H1 (cell line): ENCODE measurements around the gene TAF4. TPM values are rescaled to one million over a fixed set of nuclear protein-coding genes. Genes with fewer than 3 reads are reported as not detected.

Experiments
- CTCF ChIA-PET: fragments of 300-600 bp; sonication (Branson Sonifier 250); formaldehyde crosslinking; loops from one replicate; lab custom pipeline; 2021; ENCODE audit not compliant: partially characterized antibody; lab: Charles Lee
- POLR2A ChIA-PET: fragments of 300-600 bp; sonication (Branson Sonifier 250); formaldehyde crosslinking; loops from one replicate; lab custom pipeline; 2021; ENCODE audit warnings: inconsistent platforms; ENCODE audit not compliant: partially characterized antibody; lab: Charles Lee
- DNase-seq, 2 experiments: peaks; one replicate each; pipeline versions ENCODE4 v3.0.0 to v3.0.0-alpha.2; 2010 to 2022; ENCODE audit warnings: low spot score in 2 of 2, low read depth in 1 of 2, mixed read lengths in 1 of 2
- FAIRE-seq: peaks from 2 replicates; lab custom pipeline; 2011; peaks lifted over from hg19 to GRCh38; lab: Jason Lieb, UNC
- H2AFZ ChIP-seq: 2 replicates; pipeline ENCODE4 v1.8.1; 2012; ENCODE audit warnings: low read length, inconsistent platforms
- H2AK5ac ChIP-seq: 2 replicates; pipeline ENCODE4 v1.6.1; 2013; ENCODE audit warnings: low read depth, low read length
- H2BK120ac ChIP-seq: replicated peaks from 2 replicates; pipeline ENCODE3; 2013; ENCODE audit warnings: low read depth, low read length, inconsistent platforms
- H2BK12ac ChIP-seq: 2 replicates; pipeline ENCODE4 v1.6.1; 2013; ENCODE audit warnings: low read depth, low read length
- H2BK15ac ChIP-seq: 2 replicates; pipeline ENCODE4 v1.6.1; 2013; ENCODE audit warnings: low read length
- H2BK20ac ChIP-seq: 2 replicates; pipeline ENCODE4 v1.6.1; 2013; ENCODE audit warnings: low read length
- H2BK5ac ChIP-seq: 2 replicates; pipeline ENCODE4 v1.6.1; 2013; ENCODE audit warnings: low read depth, low read length
- H3K14ac ChIP-seq: 2 replicates; pipeline ENCODE4 v1.6.1; 2013; ENCODE audit warnings: inconsistent platforms; ENCODE audit not compliant: insufficient read length
- H3K18ac ChIP-seq: 2 replicates; pipeline ENCODE4 v1.6.1; 2013; ENCODE audit warnings: low read length; ENCODE audit errors: extremely low read depth
- H3K23ac ChIP-seq: 2 replicates; pipeline ENCODE4 v1.6.1; 2013; ENCODE audit warnings: inconsistent platforms; ENCODE audit not compliant: insufficient read length
- H3K23me2 ChIP-seq: 2 replicates; pipeline ENCODE4 v1.6.1; 2013; ENCODE audit warnings: low read depth, low read length
- H3K27ac ChIP-seq: 2 replicates; pipeline ENCODE4 v1.6.1; 2011; ENCODE audit warnings: low read depth, low read length, inconsistent platforms
- H3K27me3 ChIP-seq, 4 experiments: replicated peaks in 1 of 4; 1 replicate in 1 of 4; 2 replicates in 3 of 4; pipeline versions ENCODE4 v1.6.1 to v1.8.1; 2011 to 2013; ENCODE audit warnings: low read length in 3 of 4, mild to moderate bottlenecking in 3 of 4, inconsistent platforms in 2 of 4, mixed read lengths in 2 of 4, moderate library complexity in 1 of 4; ENCODE audit not compliant: control insufficient read depth in 3 of 4, insufficient read depth in 3 of 4; ENCODE audit errors: extremely low read depth in 1 of 4
- H3K36me3 ChIP-seq, 4 experiments: 2 replicates each; pipeline versions ENCODE4 v1.6.1 to v1.8.1; 2011 to 2013; ENCODE audit warnings: mild to moderate bottlenecking in 4 of 4, low read length in 3 of 4, moderate library complexity in 2 of 4, control low read depth in 1 of 4, inconsistent platforms in 1 of 4; ENCODE audit not compliant: insufficient read depth in 4 of 4, control insufficient read depth in 2 of 4
- H3K4ac ChIP-seq: replicated peaks from 2 replicates; pipeline ENCODE3; 2013; ENCODE audit warnings: low read length, low read depth, mixed read lengths, inconsistent platforms; ENCODE audit not compliant: insufficient read length
- H3K4me1 ChIP-seq, 4 experiments: replicated peaks in 1 of 4; 1 replicate in 1 of 4; 2 replicates in 3 of 4; pipeline versions ENCODE4 v1.6.1 to v1.8.1; 2011 to 2013; ENCODE audit warnings: low read length in 3 of 4, inconsistent platforms in 2 of 4, mixed read lengths in 1 of 4; ENCODE audit not compliant: insufficient read depth in 4 of 4, control insufficient read depth in 3 of 4
- H3K4me2 ChIP-seq, 2 experiments: 2 replicates each; pipeline versions ENCODE4 v1.6.1 to v1.8.1; 2011 to 2013; ENCODE audit warnings: low read depth in 2 of 2, low read length in 2 of 2, control low read depth in 1 of 2, inconsistent platforms in 1 of 2, mild to moderate bottlenecking in 1 of 2; ENCODE audit not compliant: insufficient read depth in 1 of 2
- H3K4me3 ChIP-seq, 4 experiments: fragments of 200-600, 300-600 bp in 1 of 4; sonication (generic), shearing (Covaris generic), sonication (Bioruptor Twin) in 1 of 4; 2 replicates each; pipeline versions ENCODE4 v1.5.1 to v1.8.1; 2011 to 2016; ENCODE audit warnings: low read length in 4 of 4, low read depth in 3 of 4, control low read depth in 2 of 4, inconsistent platforms in 2 of 4, mild to moderate bottlenecking in 2 of 4, mixed read lengths in 1 of 4, moderate library complexity in 1 of 4; ENCODE audit not compliant: insufficient read depth in 2 of 4; ENCODE audit errors: extremely low read depth in 1 of 4
- H3K56ac ChIP-seq: replicated peaks from 2 replicates; pipeline ENCODE3; 2013; ENCODE audit warnings: low read depth, mild to moderate bottlenecking, mixed read lengths, low read length, inconsistent platforms; ENCODE audit not compliant: insufficient read length
- H3K79me1 ChIP-seq: 2 replicates; pipeline ENCODE4 v1.6.1; 2013; ENCODE audit warnings: low read depth, low read length, control low read depth
- H3K79me2 ChIP-seq, 2 experiments: 2 replicates each; pipeline versions ENCODE4 v1.6.1 to v1.8.1; 2012 to 2013; ENCODE audit warnings: low read length in 2 of 2, mild to moderate bottlenecking in 2 of 2, inconsistent platforms in 1 of 2; ENCODE audit not compliant: insufficient read depth in 2 of 2, control insufficient read depth in 1 of 2
- H3K9ac ChIP-seq, 4 experiments: replicated peaks in 1 of 4; 1 replicate in 1 of 4; 2 replicates in 3 of 4; pipeline versions ENCODE4 v1.6.1 to v1.8.1; 2011 to 2013; ENCODE audit warnings: low read depth in 3 of 4, low read length in 3 of 4, control low read depth in 2 of 4, mild to moderate bottlenecking in 2 of 4, moderate library complexity in 2 of 4, inconsistent platforms in 1 of 4; ENCODE audit errors: extremely low read depth in 1 of 4
- H3K9me3 ChIP-seq, 2 experiments: 2 replicates each; pipeline versions ENCODE4 v1.6.1 to v1.8.1; 2012 to 2013; ENCODE audit warnings: mild to moderate bottlenecking in 2 of 2, moderate library complexity in 2 of 2, control low read depth in 1 of 2, inconsistent platforms in 1 of 2, low read depth in 1 of 2, low read length in 1 of 2, mixed read lengths in 1 of 2; ENCODE audit not compliant: insufficient read depth in 2 of 2
- H4K20me1 ChIP-seq, 2 experiments: replicated peaks in 1 of 2; 2 replicates each; pipeline versions ENCODE3 to v1.8.1; 2011 to 2013; ENCODE audit warnings: inconsistent platforms in 2 of 2, low read length in 2 of 2, mild to moderate bottlenecking in 1 of 2; ENCODE audit not compliant: insufficient read depth in 2 of 2, control insufficient read depth in 1 of 2
- H4K5ac ChIP-seq: 2 replicates; pipeline ENCODE4 v1.6.1; 2013; ENCODE audit warnings: low read length, low read depth, mixed read lengths, inconsistent platforms; ENCODE audit not compliant: insufficient read length
- H4K8ac ChIP-seq: 2 replicates; pipeline ENCODE4 v1.8.0; 2013; ENCODE audit warnings: mild to moderate bottlenecking, moderate library complexity, low read length, inconsistent platforms; ENCODE audit not compliant: insufficient read depth; ENCODE audit errors: extremely low read depth
- H4K91ac ChIP-seq: replicated peaks from 2 replicates; pipeline ENCODE3; 2013; ENCODE audit warnings: low read length, mixed read lengths, inconsistent platforms; ENCODE audit not compliant: insufficient read length
- TBP ChIP-seq: IDR thresholded peaks from 2 replicates; pipeline ENCODE4 v1.6.1; 2011; ENCODE audit warnings: low read depth, low read length, improper control_type of control experiment
- WGBS, 2 experiments: shearing (Covaris generic) in 1 of 2; methylation state at CpG; one replicate each; pipeline versions ENCODE4 v1.1.6 to v1.1.7; 2013 to 2015; ENCODE audit warnings: low lambda C conversion rate in 2 of 2, mixed read lengths in 2 of 2, inconsistent platforms in 1 of 2, low coverage in 1 of 2, missing lambda C conversion rate in 1 of 2; ENCODE audit not compliant: insufficient replicate concordance in 2 of 2, insufficient coverage in 1 of 2, insufficient read length in 1 of 2; ENCODE audit errors: extremely low coverage in 1 of 2, missing lambda C conversion rate in 1 of 2; 5-methylcytosine and 5-hydroxymethylcytosine counted together
- polyA plus RNA-seq, 7 experiments: library from polyadenylated mRNA; depleted of rRNA in 3 of 7; stranded (reverse) in 5 of 7; unstranded in 2 of 7; fragments of >200 nt in 5 of 7; fragments of 200-250 nt in 2 of 7; gene quantifications; 1 replicate in 5 of 7; 2 replicates in 1 of 7; 4 replicates in 1 of 7; pipeline versions ENCODE4 v1.2.1 to v1.2.3, GENCODE V29; 2011 to 2013; ENCODE audit warnings: missing spikeins in 2 of 7, mixed read lengths in 2 of 7
- total RNA-seq: library from RNA; stranded (reverse); fragmentation: NEBNext Ultra II Directional; extraction: Animal tissue kit (Norgen Biotek cat#: 25700); gene quantifications from 2 replicates; pipeline ENCODE4 v1.2.1, GENCODE V29; 2021

Gene TAF4
- total and polyA plus RNA-seq, 2 of the 8 experiments (the other 6 are each of a cell fraction or from before 2014, with no cell fraction given), result 16.0 to 30.1 TPM

DNA sequence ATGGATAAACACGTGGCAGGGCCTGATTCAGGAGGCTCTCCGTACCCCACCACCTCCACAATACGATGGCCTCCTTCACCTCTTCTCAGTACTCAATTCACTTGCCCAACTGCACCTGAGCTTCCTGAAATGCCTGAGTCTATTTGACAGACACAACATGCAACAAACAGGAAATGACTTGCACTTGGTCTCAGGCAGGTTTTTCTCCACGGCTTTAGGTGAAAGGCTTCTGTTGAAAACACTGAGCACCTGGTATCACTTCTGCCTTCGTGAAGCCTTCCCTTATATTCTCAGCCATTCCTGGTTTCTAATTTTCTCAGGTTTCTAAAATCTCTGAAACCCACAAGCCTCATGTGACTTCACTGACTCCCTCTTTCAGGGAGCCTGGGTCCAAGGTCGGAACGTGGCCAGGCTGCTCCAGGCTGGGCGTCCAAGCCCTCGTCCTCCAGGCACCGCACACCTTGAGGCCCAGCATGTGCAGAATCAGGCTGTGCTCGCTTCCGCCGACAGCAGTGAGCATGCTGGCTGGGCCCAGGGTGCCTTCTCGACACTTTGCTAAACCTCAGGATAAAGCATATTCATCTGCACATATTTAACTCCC is 34.7 kb downstream of the TAF4 start:
- Histone ChIP-seq H2BK20ac (no peak overlapping the region), H3K27me3 (no peaks in the 10 kb centered on the region), H3K56ac (no peak overlapping the region), H3K4ac (no peak overlapping the region), H3K23me2 (no peaks in the 10 kb centered on the region), H3K23ac (no peak overlapping the region), H3K4me1 (peaks cover 2 to 22% (median 8%) of the 10 kb centered on the region in 4 experiments), H3K9ac (no peak overlapping the region), H3K9me3 (no peaks in the 10 kb centered on the region), H2BK5ac (peak overlapping the region; percentile 3; the same call in 1 of the 2 replicates), H3K18ac (no peak overlapping the region), H2AFZ (no peak overlapping the region), H2AK5ac (no peak overlapping the region), H3K36me3 (no peaks in the 10 kb centered on the region), H4K20me1 (peaks cover 12 to 31% of the 10 kb centered on the region in 2 experiments), H3K79me2 (peaks cover 16 to 91% of the 10 kb centered on the region in 2 experiments), H4K8ac (no peak overlapping the region), H3K4me2 (no peak overlapping the region), H3K79me1 (peaks cover 34% of the 10 kb centered on the region), H4K5ac (no peak overlapping the region), H2BK15ac (no peak overlapping the region), H3K14ac (no peak overlapping the region), H3K27ac (no peak overlapping the region), H3K4me3 (no peak overlapping the region), H2BK12ac (no peak overlapping the region), H4K91ac (no peak overlapping the region), H2BK120ac (no peak overlapping the region)
- DNase-seq (no peak), FAIRE-seq (no peak)
- CTCF ChIA-PET, result interaction anchor here (1.4 to 1.8 kb wide), 3 partner anchors 14 to 103 kb away, joined by 3 to 5 read pairs (median 4); no protein-coding TSS in a partner anchor
- TF ChIP-seq TBP, result no peak
- 93% methylated on average over 14 of the region's 14 CpGs; no CpG with 5 or more reads in 1 of the 2 experiments for WGBS, 2 experiments
- POLR2A ChIA-PET, result interaction anchor here (1.5 kb wide), 1 partner anchor 20 kb away, joined by 3 read pairs; no protein-coding TSS in a partner anchor
